Umbilical cord (tissue), 2 donors: Measurements from ENCODE around the gene ATXN10. TPM values are rescaled to one million over a fixed set of nuclear protein-coding genes. Genes with fewer than 3 reads are reported as not detected.

Source experiments
- DNase-seq: peaks from one replicate; pipeline ENCODE4 v3.0.0-alpha.2; 2015; ENCODE audit warnings: low spot score
- total RNA-seq: library from RNA; depleted of rRNA; stranded (reverse); fragments of >200 nt; gene quantifications from one replicate; pipeline ENCODE4 v1.2.3, GENCODE V29; 2014; ENCODE audit warnings: low replicate concordance; ENCODE audit not compliant: insufficient read depth

Gene ATXN10
- total RNA-seq, 1 donor from 2014 or later: 175 TPM

DNA sequence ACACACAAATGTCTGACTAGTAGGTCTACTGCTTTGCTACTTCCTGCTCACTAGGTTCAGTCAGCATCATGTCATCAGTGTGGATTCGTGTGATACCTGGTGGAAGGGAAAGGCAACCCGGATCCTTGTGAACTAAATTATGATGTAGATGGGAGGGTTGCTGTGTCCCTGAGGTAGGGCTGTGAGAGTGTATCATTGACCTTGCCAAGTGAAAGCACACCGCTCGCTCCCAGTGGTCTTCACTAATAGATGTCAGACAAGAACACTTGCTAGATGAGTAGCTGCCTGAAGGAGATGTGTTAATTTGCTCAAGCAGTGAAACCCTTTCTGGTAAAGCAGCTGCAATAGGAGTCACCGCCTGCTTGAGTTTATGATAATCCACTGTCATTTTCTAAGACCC lies 185.9 kb downstream of the ATXN10 start:
- no peak for DNase-seq

DNA sequence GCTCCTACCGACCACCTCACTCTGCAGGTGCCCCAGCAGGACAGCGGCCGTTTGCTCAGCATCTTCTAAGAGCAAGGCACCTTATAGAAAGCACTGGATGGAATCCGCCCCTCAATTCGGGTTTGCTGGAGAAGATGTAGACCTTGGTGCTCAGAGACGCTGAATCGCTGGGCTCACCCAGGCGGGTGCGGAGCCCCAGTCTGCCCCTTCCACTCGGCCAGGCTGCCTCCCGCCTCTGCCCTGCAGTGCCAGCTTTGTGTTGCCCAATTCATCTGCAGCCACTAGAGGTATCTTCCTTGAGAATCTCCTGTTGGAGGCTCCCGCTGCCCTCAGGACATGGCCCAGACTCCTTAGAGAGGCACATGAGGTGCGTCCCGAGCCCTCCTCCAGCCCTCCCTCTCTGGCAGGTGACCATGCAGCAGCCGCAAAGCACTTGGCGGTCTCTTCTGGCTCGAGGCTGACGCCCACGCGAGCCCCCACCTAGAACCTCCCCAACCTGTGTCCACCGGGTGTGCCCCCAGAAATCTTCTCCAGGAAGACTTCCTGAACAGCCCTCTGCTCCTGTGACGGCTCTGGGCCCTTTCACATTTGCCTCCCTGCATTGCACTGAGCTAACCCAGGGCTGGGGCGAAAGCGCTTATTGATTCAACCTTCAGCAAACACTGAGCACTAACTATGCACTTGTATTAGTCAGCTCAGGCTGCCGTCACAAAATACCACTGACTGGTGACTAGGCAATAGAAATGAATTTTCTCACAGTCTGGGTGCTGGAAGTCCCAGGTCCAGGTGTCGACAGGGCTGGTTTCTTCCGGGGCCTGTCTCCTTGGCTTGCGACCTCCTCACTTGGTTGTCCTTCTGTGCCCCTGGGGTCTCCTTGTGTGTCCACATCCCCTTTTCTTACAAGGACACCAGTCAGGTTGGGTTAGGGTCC lies 187.9 kb downstream of the ATXN10 start:
- no peak for DNase-seq

DNA sequence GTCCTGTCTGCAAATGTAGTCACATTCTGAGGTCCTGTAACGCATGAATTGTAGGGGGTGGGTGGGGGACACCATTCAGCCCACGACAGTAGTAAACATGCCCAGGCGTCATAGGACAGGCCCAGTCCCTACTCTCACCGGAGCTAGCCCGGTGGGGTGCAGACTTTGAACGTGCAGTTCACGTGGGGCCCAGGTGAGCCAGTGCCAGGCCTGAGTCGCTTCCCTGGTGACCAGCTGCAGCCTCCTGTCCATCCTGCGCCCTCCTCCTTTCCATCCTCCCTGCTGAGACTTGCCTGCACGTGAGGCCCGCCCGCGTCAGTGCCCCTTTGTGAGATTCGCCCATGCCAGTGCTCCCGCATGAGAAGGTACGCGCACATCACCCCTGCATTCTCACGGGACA lies 188.6 kb downstream of the ATXN10 start:
- DNase-seq: no peak

DNA sequence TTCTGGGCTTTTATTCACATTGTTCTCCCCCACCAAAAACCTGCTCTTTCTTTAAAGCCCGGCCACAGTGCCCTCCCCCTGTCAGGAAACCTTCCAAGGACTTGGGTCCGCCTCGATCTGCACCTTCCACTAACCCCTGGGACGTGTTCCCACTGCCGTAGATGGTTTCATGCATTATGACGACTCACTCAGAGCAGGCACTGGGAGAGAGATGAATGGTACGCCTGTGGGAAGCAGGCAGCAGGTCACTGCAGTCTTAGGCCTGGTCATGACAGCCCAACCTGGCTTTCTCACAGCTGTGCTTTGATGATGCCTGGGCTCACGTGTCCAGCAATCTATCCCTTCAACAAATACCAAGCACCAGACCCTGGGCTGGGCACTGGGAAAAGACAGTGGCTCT lies 189.6 kb downstream of the ATXN10 start:
- no peak for DNase-seq

DNA sequence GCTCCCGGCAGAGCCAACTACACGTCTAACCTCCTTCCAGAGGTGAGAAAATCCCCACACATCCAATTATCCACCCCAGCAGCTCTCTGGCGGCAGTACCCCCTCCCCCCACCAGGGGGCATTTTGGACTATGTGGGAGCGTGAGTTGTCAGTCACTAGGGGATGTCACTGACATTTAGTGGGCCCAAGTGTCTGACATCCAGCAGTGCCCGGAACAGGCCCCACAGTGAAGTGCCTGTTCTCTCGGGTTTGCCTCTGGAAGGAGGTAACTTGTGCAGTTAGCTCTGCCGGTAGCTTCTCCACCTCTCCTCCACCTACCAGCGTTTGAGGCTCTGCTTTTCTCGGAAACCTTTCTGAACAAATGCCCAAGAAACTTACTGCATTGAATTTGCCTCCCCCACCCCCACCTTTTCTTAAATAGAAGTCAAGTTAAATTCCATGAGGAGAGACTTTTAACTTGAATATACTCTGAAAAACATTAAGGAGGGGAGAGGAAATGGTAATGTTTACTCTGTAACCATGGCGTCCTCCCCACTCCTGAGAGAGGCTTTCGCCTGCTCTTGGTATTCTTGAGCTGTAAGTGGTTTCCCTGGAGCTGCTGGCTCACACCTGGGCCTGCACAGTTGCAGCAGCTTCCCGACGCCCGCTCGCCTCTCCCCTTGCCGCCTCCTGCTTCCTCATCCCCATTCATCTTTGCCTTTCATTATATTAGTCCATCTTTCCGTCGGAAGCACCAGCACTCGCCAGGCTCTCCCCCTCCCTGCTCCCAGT lies 192.5 kb downstream of the ATXN10 start:
- DNase-seq: peak; percentile 74

DNA sequence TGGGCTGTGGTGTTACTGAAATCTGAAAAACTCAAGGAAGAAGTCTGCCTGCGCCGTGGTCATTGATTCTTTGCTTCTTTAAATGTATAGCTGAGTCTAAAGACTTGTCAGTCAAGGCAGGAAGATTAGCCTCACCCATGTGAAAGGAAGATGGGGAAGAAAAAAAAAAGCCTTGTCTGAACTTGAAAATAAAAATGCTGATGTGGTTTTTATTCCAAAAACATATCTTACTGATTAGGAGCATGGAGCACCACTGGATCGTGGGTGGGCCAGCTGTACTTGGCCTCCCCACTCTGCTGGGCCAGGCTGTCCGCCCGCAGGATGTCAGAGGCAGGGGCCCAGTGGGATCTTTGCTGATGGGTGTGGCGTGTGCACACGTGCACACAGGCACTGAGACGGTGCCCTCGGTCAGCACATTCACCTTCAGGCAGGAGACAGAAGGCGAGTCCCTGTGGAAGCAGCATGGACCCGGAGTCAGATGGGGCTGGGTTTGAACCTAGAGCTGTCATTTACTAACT lies 193.4 kb downstream of the ATXN10 start:
- no peak for DNase-seq

DNA sequence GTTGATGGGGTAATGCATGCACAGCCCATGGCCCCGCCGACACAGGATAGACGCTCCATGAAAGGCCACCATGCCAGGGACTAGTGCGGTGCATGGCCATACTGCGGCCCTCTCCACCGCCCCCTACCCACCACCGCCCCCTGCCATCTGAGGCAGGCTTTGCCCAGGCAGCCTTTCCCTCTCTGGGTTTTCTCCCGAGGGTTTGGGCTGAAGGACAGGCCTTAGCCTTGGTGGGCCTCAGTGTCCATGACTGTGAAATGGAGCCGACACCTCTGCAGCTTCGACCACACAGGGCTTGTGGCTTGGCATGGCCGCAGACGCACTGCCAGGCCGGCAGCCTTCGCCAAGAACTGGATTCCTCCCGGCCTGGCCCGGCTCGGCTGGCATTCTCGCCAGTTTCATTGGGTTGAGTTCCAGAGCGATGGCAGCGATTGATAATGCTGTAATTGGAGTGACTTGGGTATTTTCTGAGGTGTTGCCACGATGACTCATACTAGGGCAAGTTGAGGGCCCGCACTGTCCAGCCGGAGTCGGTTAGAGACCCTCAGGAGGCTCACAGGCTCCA lies 194.0 kb downstream of the ATXN10 start:
- DNase-seq: no peak

DNA sequence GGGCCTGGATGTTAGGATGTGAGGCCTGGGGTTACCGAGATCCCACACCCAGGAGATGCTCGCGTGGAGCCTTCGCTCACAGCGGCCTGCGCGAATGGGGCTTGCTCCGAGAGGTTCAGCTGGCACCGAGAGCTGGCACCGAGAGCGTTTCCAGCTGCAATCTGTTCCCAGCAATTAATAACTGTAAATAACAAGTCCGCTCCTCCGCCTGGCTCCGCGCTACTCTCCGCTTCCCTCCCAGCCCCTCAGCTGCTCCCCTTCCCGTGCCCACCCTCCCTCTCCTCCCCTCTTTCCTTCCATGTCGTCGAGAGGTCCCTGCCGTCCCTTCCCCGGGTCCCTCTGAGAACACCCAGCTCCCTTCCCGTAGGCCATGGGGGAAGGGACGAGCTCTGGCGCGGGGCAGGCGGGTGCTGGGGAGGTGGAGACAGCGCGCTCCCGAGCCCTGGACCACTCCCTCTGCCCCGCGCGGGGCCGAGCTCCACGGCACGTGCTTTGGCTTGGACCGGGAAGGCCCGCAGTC lies 194.6 kb downstream of the ATXN10 start:
- DNase-seq: peak; percentile 19

DNA sequence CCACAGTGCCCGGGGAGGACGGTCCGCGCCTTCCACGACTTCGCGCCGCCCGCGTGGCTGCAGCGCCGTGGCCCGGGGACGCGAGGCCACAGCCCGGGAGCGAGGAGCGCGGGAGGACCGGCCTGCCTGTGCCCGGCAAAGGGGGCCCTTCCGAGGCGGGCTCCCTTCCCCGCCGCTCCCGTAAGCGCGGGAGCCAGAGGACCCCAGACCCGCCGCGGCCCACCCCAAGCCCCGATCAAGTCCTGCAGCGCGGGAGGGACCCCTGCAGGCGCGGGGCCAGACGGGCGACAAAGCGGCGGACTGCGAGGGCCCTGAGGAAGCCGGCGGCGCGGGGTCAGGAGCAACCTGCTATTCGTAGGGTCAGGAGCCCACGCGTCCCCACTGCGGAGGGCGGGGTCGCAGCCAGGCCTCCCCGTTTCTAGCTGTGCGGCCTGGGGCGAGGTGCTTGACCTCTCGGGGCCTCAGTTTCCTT lies 195.0 kb downstream of the ATXN10 start:
- no peak for DNase-seq

DNA sequence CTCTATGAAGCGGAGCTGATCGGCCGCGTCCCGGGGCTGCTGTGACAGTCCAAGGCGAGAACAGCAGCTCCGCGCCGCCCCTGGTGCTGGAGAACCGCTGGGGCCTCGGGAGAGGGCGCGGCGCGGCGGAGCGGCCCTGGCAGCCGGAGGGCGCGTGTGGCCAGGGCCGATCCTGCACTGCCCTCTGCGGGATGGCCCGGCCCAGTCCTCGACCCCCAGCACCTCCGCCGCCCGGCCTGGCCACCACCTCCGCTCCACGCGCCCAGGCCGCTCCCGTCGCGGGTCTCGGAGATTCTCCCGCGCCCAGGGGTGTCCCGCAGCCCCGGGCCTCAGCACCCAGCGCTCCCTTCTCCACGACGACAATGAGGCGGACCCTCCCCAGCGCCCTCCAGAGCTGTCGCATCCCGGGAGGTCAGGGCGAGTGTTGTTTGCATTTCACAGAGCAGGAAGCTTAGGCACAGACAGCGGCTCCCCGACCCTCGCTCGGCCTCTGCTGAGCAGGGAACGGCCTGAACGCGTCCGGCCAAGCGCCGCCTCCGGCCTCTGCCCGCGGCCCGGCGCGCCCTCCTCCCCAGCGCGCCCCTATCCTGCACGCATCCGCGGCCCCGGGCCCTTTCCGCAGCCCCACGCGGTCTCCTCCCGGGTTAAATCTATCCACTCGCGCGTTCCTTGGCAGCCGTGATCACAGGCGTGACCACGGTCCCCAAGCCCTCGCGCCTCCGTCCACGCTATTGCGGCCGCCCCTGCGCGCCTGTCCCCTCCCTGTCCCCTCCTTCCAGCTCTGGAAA lies 195.7 kb downstream of the ATXN10 start:
- DNase-seq: peak; percentile 32

DNA sequence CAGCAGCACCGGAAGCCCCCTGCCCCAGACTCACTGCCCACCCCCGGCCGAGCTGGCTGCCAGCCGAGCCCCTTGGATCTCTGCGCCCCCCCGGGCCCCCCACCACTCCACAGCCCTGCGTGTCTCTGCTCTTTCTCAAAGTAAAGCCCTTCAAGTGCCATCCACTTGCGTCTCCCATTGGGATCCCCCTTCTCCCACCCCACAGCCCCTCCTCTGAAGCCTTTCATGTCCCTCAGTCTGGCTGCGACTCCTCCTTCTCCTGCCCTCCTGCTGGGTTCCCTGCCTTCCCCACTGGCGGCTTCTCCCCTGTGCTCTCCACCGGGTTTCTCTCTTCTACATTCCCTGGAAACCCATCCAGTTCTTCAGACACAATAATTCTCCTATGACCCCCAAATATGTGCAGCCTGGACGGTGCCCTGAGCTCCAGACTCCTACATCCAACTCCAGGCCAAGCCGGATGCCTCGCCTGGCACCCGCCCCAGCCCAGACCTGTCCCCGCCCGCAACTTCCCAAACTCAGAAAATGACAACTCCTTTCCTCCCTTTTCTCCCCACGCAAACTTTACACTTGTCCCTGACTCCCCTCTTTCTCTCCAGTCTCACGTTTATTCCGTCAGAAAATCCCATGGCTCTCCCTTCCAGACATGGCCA lies 196.4 kb downstream of the ATXN10 start:
- no peak for DNase-seq

DNA sequence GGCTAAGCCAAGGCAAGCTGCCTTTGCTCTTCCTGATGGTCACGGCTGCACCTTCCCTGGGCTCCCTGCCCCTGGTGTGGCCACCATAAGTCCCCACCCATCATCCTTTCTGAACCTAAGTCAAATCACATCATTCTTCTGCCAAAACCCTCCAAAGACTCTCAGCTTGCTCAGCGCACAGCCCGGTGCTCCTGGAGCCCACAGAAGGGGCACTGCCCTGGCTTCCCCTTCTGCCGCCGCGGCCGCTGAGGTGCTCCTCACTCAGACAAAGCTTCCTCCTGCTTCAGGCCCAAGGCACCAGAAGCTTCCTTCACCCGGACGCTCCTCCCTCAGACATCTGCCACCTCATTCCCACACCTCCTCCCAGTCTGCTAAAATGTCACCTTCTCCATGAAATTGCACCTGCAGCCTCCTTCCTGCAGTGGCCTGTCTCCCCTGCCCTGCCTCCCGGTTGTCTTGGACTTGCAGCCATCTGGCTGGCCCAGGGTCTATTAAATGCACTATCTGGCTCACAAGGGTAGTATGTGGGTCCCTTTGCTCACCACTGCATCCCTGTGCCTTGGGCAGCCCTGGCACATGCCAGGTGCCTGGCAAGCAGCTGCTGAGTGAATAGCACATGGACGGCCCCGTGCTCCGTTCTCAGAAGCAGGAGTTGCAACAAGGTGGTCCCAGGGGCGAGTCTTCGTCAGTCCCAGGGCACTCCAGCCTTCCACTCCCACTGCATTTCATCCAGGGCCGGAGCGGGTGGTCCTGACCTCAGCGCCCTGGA lies 197.1 kb downstream of the ATXN10 start:
- no peak for DNase-seq

DNA sequence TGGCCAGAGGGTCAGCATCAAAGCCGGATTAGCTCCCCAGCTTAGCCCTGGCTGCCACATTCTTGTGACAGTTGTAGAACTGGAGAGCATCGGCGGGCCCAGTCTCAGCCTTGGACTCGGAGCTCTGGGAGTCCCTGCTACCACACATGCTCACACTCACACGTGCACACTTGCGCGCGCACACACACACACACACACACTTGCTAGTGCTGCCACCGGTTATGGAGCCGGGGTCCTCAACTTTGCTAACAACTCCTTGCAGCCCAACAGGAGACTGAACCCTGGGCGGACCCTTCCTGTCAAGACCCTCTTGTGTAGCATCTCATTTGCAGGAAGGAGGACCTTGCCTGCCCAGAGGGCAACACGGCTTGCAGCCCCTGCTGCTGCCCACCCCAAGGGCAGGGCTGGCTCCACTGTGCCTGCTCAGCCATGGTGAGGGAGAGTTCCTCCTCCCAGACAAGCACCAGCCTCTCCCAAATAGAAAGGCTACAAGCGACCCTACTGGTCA lies 197.8 kb downstream of the ATXN10 start:
- no peak for DNase-seq

DNA sequence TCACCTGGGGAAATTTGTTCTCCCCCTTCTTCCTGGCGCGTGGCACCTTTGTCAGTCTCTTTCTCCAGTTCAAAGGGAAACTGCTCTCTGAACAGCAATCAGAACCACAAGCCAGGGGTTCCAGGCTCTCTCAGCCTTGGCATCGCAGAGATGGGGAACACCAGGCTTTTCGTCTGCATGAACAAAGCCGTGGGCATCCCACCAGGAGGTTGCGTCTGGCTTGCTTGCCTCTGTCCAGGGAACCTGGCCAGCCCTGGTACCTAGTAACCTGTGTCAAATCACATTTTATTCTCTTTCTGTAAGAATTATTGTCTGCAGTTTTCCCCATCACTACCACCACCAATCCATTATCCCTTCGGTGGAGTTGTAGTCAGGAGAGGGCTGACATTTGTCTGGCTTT lies 198.4 kb downstream of the ATXN10 start:
- no peak for DNase-seq

DNA sequence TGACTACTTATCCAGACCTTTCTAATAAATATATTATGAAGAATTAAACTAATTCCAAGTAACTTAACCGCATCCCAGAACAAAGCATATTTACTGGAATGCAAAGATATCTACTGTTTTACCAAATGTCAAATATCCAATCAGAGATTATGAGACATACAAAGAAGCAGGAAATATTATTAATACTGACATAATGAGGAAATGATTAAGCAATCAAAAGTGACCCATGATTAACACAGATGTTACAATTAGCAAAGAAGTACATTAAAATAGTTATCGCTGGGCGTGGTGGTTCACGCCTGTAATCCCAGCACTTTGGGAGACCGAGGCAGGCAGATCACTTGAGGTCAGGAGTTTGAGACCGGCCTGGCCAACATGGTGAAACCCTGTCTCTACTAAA lies 200.1 kb downstream of the ATXN10 start:
- DNase-seq: no peak

DNA sequence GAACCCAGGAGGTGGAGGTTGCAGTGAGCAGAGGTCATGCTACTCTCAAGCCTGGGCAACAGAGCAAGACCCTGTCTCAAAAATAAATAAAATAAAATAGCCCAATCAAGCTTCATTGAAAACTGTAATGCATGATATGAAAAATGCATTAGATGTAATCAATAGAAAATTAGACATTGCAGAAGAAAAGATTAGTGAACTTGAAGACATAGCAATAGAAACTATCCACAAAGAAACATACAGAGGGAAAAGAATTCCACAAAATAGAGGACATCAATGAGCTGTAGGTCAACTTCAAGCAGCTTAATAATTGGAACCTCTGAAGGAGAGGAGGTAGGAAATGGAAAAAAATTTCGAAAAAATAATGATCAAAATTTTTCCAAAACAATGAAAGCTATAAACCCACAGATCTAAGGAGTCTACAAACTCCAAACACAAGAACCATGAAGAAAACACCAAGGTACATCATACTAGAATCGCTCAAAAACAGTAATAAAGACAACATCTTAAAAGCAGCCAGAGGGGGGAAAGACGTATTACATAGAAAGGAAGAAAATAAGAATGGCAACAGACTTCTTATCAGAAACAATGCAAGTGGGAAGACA lies 201.1 kb downstream of the ATXN10 start:
- no peak for DNase-seq

DNA sequence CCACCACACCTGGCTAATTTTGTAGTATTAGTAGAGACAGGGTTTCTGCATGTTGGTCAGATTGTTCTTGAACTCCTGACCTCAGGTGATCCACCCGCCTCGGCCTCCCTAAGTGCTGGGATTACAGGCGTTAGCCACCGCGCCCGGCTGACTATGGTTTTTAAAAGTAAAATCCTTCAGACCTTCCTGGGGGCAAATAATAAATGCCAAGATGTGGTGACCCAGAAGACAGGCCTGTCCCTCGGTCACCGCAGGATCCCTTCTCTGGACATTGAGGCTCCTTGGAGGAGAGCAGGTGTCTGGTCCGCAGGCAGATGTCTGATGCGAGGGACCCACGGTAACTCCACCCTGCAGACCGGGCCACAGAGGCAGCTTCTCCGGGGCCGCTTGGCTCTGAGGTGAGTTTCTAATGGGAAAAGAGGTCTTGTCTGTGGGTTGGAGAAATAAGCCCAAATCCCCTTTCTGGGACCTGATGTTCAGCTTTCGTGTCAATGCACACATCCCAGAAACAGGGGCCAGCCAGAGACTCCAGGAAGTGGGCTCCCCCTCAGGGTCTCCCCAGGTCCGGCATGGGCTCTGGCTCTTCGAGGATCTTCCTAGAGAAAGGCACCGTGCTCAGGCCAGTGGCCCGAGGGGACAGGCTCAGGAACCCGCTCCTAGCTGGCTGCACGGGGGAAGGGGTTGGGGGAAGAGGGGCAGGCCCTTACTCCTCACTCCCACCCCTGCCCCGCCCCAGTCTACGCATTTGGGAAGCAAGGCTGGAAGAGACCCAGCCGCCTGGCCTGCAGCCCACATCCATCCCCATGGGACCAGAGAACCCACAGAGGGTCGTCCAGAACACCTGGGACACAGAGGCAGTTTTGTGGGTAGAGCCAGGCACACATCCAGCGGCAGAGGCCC lies 204.8 kb downstream of the ATXN10 start:
- DNase-seq: no peak

DNA sequence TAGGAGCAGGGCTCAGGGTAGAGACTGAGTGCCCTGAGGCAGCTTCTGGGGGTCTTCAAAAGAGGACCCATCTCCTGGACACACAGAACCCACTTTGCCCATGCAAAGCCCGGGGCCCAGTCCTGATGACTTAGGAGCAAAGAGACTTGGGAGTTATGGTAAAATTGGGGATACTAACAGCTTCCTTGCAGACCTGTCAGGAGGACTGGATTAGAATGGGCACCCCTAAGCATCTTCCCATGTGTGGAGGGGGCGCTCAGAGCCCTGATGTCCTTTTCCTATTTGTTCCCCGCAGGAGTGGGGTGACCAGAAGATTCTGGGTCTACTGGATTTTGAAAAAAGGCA lies 205.4 kb downstream of the ATXN10 start:
- no peak for DNase-seq
